Tibial nerve (tissue), 4 donors: ENCODE results near the gene FAM50A. TPM values are rescaled to one million over a fixed set of nuclear protein-coding genes. Genes with fewer than 3 reads are reported as not detected.
A peak's percentile ranks its signal among the peaks of the same experiment; 100 is the strongest.

Experiments used
- DNase-seq, 2 donors: peaks; one replicate each; pipeline ENCODE4 v3.0.0-alpha.2; 2019; ENCODE audit warnings: low spot score in 2 of 2
- H3K27ac ChIP-seq, 4 donors: fragments of 200-600 bp; sonication (generic) in 3 of 4; one replicate each; pipeline ENCODE4 v1.5.1; 2017 to 2019; ENCODE audit warnings: mild to moderate bottlenecking in 1 of 4
- H3K27me3 ChIP-seq, 2 donors: fragments of 200-600 bp; sonication (generic) in 1 of 2; one replicate each; pipeline versions ENCODE4 v1.5.1 to v1.6.0; 2017 to 2019
- H3K36me3 ChIP-seq, 3 donors: fragments of 200-600 bp; sonication (generic); one replicate each; pipeline ENCODE4 v1.5.1; 2018 to 2019
- H3K4me1 ChIP-seq, 4 donors: fragments of 200-600 bp; sonication (generic) in 3 of 4; one replicate each; pipeline ENCODE4 v1.5.1; 2017 to 2019
- H3K4me3 ChIP-seq, 4 donors: fragments of 200-600 bp; sonication (generic) in 3 of 4; one replicate each; pipeline ENCODE4 v1.5.1; 2017 to 2019; ENCODE audit warnings: mild to moderate bottlenecking in 1 of 4, moderate library complexity in 1 of 4
- H3K9me3 ChIP-seq, 4 donors: fragments of 200-600 bp; sonication (generic) in 3 of 4; one replicate each; pipeline ENCODE4 v1.5.1; 2017 to 2019
- EP300 ChIP-seq, 2 donors: sonication (generic); formaldehyde crosslinking; IDR thresholded peaks; one replicate each; pipeline ENCODE4 v1.6.1; 2017; ENCODE audit warnings: antibody characterized with exemption in 2 of 2, mild to moderate bottlenecking in 1 of 2
- POLR2A ChIP-seq, 2 donors: fragments of 450-650 bp; IDR thresholded peaks; one replicate each; pipeline ENCODE4 v1.6.1; 2017; ENCODE audit warnings: antibody characterized with exemption in 2 of 2, mild to moderate bottlenecking in 2 of 2, moderate library complexity in 2 of 2
- WGBS, 2 donors: methylation state at CpG; one replicate each; pipeline ENCODE4 v1.1.5; 2018; 5-methylcytosine and 5-hydroxymethylcytosine counted together
- total RNA-seq, 4 donors: library from RNA; depleted of rRNA; stranded (reverse); fragments of >200 nt; gene quantifications; one replicate each; pipeline ENCODE4 v1.1.0, GENCODE V29; 2016
- TF ChIP-seq, protein P1 (sequence below), 5 experiments: fragments of 200-600 bp in 3 of 5; fragments of 450-650 bp in 2 of 5; sonication (generic) in 3 of 5; IDR thresholded peaks; one replicate each; pipeline ENCODE4 v1.5.1; 2016 to 2019; ENCODE audit warnings: antibody characterized with exemption in 5 of 5, mild to moderate bottlenecking in 3 of 5, moderate library complexity in 2 of 5

The FAM50A gene
- total RNA-seq, 4 donors from 2014 or later, result 47.5 to 90.6 (median 63.0) TPM

DNA sequence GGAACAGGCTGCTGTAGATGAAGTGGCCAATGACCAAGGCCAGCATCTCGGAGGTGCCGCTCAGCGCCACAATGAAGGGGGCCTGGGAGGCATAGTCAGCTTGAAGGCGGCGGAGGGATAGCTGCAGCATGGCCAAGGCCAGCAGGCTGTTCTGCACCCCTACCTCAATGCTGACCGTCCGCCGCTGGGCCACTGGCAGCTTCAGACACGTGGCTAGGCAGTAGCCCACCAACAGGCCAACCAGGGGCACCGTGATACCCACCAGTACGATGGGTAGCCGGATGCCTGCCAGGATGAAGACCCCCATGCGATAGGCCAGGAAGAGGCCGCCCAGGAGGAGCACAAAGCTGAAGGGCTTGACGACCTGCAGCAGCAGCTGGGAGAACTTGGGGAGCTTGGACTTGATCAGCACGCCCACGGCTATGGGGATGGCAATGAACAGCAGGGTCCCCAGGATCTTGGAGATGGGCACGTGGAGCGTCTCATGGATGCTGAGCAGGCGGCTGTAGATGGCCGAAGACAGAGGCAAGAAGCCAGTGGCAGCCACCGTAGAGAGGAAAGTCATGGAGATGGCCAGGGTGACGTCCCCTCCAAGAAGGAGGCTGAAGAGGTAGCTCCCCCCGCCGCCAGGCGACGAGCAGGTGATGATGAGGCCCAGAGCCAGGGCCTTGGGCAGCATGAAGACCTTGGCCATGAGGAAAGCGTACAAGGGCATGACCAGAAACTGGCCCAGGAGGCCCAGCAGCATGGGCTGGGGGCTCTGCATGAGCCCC, 43.8 kb downstream of the FAM50A start:
- Histone ChIP-seq H3K27ac (peak overlapping the region in 2 of 4 donors; percentile 81 to 90), H3K4me3 (no peak overlapping the region), H3K4me1 (peaks cover 0 to 40% (median 8%) of the 10 kb centered on the region in 4 donors), H3K27me3 (no peaks in the 10 kb centered on the region), H3K36me3 (peaks cover 0 to 26% (median 0%) of the 10 kb centered on the region in 3 donors), H3K9me3 (no peaks in the 10 kb centered on the region)
- WGBS, 2 donors, result 90% methylated on average over 19 to 28 of the region's 28 CpGs
- TF ChIP-seq POLR2A (IDR thresholded peaks at IDR 0.05) (no peak), EP300 (IDR thresholded peaks at IDR 0.05) (no peak)
- TF ChIP-seq, protein P1, sequence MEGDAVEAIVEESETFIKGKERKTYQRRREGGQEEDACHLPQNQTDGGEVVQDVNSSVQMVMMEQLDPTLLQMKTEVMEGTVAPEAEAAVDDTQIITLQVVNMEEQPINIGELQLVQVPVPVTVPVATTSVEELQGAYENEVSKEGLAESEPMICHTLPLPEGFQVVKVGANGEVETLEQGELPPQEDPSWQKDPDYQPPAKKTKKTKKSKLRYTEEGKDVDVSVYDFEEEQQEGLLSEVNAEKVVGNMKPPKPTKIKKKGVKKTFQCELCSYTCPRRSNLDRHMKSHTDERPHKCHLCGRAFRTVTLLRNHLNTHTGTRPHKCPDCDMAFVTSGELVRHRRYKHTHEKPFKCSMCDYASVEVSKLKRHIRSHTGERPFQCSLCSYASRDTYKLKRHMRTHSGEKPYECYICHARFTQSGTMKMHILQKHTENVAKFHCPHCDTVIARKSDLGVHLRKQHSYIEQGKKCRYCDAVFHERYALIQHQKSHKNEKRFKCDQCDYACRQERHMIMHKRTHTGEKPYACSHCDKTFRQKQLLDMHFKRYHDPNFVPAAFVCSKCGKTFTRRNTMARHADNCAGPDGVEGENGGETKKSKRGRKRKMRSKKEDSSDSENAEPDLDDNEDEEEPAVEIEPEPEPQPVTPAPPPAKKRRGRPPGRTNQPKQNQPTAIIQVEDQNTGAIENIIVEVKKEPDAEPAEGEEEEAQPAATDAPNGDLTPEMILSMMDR (IDR thresholded peaks at IDR 0.05), result no peak
- DNase-seq, result no peak

DNA sequence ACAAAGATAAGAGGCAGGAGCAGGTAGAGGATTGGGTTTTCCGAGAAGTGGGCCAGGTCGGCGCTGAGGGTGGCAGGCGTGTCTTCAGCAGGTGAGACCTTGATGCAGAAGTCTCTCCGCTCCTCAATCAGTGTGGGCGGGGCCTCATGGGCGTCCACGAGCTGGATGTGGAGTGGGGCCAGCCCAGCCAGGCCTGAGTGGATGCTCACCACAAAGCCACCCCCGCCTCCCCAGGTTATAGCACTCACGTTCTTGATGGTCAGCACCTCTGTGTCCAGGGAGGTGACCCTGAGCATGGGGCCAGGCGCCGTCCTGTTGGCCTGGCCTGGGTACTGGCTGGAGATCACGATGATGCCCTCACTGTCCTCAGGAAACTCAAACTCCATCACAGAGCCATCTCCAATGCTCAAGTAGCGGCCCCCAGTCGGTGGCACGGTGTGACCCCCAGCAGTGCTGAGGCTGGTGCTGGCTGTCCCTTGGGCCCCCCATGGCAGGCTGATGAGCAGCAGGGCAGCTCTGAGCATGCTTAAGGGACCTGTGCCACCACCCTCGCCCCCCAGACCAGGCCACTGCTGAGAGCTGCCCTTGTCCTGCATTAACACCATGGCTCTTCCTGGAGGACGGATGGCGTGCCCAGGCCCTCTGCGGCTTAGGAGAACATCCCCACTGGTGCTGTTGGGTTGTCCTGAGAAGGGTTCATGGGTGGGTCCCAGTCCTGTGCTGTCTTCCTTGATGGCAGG, 44.6 kb downstream of the FAM50A start:
- TF ChIP-seq EP300 (IDR thresholded peaks at IDR 0.05), result no peak
- no peak for TF ChIP-seq POLR2A (IDR thresholded peaks at IDR 0.05)
- TF ChIP-seq, protein P1 (IDR thresholded peaks at IDR 0.05), result no peak
- no peaks in the 10 kb centered on the region for H3K27me3 ChIP-seq
- peaks cover 0 to 26% (median 0%) of the 10 kb centered on the region in 3 donors for H3K36me3 ChIP-seq
- no peak overlapping the region for H3K4me3 ChIP-seq
- no peak overlapping the region for H3K27ac ChIP-seq
- WGBS, 2 donors, result 90% methylated on average over 15 of the region's 20 CpGs; no CpG with 5 or more reads in 1 of the 2 donors
- H3K4me1 ChIP-seq, result peaks cover 0 to 40% (median 8%) of the 10 kb centered on the region in 4 donors
- DNase-seq, result no peak
- H3K9me3 ChIP-seq, result no peaks in the 10 kb centered on the region

DNA sequence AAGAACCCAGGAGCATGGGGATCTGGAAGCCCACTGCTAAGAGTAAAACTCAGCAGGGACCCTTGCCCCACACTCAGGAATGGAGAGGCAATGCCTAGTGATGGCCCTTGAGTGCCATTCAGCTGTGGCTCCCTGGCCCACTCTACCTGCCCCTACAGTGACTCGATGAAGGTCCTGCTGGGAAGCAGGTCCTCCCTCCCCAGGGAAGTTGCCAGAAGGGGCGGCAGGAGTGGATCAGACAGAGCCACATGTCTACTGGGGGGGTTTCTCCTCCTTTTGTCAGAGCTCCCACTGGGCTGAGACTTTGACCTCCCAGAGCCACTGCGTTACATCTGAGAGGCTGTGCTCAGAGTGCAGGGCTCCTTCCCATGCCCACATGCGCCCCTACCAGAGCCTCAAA, 45.2 kb downstream of the FAM50A start:
- TF ChIP-seq POLR2A (IDR thresholded peaks at IDR 0.05) (no peak), EP300 (IDR thresholded peaks at IDR 0.05) (no peak)
- TF ChIP-seq, protein P1 (IDR thresholded peaks at IDR 0.05), result no peak
- 79% methylated on average over 4 of the region's 4 CpGs; no CpG with 5 or more reads in 1 of the 2 donors for WGBS, 2 donors
- no peak for DNase-seq
- Histone ChIP-seq H3K27me3 (no peaks in the 10 kb centered on the region), H3K4me3 (peak overlapping the region in 1 of 4 donors; percentile 85), H3K27ac (peak overlapping the region; percentile 79 to 97 (median 92)), H3K4me1 (peaks cover 0 to 40% (median 8%) of the 10 kb centered on the region in 4 donors), H3K9me3 (no peaks in the 10 kb centered on the region), H3K36me3 (peaks cover 0 to 23% (median 0%) of the 10 kb centered on the region in 3 donors)

DNA sequence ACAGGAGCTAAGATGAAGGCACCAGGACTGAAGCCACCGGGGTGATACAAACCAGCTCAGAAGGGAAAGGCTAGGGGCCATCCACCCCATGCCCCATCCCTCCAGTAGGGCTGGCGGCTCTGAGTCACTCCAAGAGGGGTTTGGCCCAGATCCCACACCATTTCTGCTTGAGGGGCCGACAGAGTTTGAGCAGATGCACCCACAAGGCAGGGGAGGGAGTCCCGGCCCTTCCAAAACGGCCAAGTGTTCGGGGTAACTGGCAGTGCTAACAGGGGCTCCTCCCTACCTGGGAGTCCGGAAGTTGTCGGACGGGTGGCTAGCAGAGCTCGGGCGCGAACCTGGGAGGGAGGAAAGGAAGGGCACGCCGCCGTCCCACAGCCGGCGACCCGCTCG, 46.1 kb downstream of the FAM50A start:
- TF ChIP-seq EP300 (IDR thresholded peaks at IDR 0.05) (no peak), POLR2A (IDR thresholded peaks at IDR 0.05) (no peak)
- TF ChIP-seq, protein P1 (IDR thresholded peaks at IDR 0.05), result no peak
- Histone ChIP-seq H3K36me3 (peaks cover 0 to 15% (median 0%) of the 10 kb centered on the region in 3 donors), H3K4me3 (peak overlapping the region; percentile 34 to 85 (median 62)), H3K4me1 (peaks cover 0 to 33% (median 6%) of the 10 kb centered on the region in 4 donors), H3K27ac (peak overlapping the region; percentile 79 to 97 (median 92)), H3K27me3 (no peaks in the 10 kb centered on the region), H3K9me3 (no peaks in the 10 kb centered on the region)
- 20 to 21% methylated on average over 1 to 15 of the region's 19 CpGs for WGBS, 2 donors
- no peak for DNase-seq
